Bone marrow (tissue), 2 donors: ENCODE measurements around the gene ARHGEF10L.

ENCODE experiments used
- DNase-seq, 2 donors: peaks; one replicate each; lab custom pipeline; 2025; lab: John Stamatoyannopoulos, UW

ARHGEF10L gene

DNA sequence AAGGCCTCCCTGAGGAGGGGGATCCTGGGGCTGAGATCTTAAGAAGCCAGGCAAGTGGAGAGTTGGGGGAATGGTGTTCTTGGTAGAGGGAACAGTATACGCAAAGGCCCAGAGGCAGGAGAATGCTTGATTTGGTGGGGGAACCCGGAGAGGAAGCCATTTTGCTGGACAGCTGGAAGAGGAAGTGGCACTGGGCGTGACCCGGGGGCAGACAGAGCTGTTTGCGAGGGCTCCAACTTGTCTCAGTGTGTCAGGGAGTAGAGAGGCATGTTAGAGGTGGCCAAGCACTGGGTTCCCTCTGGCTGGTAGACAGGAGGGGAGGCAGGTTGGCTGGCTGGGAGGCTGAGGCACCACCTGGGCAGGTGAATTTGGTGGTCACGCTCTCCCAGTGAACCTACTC is 119.3 kb downstream of the ARHGEF10L start:
- peak in 1 of 2 donors; percentile 10 for DNase-seq

DNA sequence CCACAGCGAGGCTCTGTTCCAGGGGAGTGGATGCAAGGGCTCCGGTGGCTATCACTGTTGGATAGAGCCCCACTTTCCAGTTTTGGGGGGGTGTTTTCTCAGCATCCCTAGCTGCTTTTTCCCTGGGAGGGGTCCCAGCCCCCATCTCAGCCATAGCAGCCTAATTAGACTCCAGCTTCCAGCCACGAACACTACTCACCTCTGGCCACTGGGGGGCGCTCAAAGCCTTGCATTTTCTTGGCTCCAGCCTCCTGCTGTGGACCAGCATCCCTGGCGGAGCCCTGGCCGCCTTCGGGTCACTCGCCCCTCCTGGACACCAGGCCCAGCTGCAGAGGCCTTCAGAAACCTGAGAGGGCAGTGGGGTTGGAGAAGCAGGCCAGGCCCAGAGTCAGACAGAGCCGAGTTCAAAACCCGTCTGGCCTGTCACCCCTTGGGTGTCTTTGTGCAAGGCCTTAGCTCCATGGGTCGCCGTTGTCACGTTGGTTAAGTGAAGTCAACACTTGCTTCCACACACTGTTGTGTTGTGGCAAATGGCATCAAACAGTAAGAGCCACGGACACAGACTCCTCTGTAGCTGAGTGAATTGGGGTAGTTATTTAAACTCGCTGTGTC is 122.2 kb downstream of the ARHGEF10L start:
- peak; percentile 7 to 25 for DNase-seq

DNA sequence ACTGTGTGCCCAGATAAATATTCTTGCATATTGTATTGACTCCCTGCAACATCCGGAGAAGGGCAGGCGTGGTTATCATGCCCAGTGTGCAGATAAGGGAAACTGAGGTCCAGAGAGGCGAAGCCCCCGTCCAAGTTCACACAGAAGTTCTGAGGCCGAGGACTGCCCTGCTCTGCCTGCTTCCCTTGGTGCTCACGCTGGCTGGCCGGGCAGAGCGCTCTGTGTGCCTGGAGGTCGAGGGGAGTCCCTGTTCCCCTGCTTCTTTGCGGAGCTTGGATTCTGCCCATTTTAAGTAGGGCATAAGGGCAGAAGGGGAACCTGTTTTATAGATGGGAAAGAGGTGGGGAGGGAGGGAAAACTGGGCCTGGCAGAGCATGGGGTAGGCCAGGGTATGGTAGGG is 122.8 kb downstream of the ARHGEF10L start:
- no peak for DNase-seq

DNA sequence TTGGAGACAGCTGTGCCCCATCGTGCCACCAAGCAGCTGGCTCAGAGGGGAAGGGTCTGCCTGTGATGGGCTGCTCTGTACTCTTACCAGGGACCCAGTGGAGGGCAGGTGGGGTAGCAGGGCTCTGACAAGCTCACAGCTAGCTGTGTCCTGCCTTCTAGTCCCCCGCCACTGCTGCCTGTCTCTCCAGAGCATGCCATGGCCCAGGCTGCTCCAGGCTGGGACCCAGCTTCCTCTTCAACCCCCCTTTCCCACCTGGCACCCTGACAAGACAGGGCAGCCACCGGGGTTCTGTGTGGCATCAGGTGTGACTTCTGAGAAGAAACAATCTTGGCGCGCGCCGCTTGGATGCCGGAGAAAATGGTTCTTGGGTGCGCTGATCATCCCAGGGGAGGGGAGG is 123.3 kb downstream of the ARHGEF10L start:
- no peak for DNase-seq

DNA sequence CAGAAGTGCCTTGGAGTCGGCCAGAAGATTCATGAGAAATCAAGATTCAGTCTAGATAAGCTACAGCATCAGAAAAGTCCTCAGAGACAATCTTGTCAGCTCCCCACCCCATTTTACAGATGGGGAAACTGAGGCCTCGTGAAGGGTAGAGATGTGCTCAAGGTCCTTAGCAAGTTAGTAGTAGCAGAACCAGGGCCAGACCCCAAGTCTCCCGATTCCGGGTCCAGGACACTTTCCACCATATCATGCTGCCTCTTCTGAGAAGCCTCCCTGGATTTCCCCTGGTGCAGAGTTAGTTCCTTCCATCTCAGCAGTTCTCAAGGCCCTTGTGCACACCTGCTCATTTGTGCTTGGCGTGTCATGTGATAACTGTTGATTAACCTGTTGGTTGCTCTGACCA is 124.1 kb downstream of the ARHGEF10L start:
- DNase-seq = no peak

DNA sequence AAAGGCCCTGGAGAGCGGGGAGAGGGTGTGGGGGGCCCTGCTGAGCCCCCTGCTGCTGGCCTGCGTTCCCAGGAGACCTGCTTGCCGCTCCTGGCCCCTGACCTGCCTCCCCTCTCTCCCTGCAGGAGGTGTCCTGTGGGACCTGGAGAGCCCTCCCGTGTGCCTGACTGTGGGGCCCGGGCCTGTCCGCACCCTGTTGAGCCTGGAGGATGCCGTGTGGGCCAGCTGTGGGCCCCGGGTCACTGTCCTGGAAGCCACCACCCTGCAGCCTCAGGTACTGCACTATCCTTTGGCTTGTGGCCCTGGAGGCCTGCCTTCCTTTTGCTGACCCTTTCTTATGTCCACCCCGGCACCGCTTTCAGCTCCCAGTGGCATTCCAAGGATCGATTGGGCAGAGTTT is 124.8 kb downstream of the ARHGEF10L start:
- no peak for DNase-seq

DNA sequence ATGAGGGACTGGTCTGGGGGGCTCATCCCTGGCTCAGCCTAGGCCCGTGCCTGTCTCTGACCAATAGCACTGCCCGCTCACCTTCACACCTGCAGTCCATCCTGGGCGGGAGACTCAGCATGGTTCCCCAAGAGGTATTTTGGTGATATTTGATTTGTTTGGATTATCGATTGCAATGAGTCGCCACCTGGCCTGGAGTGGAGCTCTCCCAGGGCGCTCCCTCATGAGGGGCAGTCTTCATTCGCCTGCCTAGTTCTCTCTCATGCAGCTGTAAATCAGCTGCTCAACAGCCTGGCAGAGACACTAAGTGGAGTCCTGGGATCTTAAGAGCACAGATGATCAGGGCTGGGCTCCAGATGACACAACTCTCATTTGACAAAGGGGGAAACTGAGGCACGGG is 125.6 kb downstream of the ARHGEF10L start:
- DNase-seq = no peak

DNA sequence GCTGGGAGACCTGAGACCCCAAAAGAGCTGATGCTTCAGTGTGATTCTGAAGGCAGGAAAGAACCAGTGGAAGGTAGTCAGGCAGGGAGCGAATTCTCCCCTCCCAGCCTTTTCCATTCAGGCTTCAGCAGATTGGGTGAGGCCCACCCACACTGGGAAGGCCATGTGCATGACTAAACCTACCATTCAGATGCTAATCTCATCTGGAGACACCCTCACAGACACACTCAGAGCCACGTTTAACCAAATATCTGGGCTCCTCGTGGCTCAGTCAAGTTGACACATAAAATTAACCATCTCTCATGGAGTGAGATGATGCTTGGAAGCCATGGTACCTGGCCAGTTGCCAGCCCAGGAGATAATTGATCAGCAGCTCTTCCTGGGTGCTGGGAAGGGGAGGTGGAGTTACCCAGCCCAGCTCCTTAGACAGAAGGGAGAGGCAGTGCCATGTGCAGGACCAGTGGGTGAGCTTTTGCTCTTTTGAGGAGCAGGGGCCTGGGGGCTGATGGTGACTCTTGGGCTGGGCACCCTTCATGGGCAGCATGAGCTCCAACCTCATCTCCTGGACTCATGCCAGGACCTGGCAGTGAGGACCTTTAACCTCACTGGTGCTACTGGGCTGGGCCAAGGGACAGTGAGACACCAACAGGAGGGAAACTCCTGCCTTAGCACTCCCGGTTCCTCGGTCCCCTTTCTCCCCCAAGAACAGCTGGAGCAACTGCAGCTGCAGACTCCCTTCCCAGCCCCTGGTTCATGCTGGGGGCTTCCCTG is 126.6 kb downstream of the ARHGEF10L start:
- DNase-seq = no peak

DNA sequence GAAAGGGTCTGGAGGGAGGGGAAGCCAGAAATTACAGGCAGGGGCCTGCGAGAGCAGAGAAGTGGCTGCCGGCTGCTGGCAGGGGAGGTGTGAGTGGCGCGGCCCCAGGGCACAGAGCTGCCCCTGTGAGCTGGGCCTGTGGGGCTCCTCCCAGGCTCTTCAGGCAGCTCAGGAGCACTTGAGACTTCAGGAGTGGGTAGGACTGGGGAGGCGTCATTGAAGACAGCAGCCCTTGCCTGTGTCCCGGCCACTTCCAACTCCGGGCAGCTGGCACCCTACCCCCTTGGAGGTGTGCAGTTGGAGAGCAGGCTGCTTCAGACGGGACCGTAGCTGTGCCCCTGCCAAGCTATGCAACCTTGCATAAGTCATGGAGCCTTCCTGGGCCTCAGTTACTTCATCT is 128.1 kb downstream of the ARHGEF10L start:
- no peak for DNase-seq

DNA sequence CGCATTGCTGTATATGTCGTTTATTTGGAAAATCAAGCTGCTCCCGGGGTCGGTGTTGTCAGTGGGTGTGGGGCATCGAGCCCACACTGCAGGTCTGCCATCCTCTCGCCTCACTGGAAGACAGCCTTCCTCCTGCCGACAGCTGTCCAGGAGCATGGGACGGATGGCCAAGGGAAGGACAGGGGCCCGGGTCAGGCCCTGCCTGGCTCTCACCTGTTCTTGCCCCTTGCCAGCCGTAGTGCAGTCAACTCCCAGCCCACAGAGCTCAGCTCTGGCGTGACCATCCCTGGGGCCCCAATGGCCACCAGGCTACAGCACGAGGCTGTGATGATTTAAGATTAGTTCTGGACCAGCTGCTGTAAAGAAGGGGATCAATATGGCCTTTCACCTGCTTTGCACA is 128.7 kb downstream of the ARHGEF10L start:
- no peak for DNase-seq

DNA sequence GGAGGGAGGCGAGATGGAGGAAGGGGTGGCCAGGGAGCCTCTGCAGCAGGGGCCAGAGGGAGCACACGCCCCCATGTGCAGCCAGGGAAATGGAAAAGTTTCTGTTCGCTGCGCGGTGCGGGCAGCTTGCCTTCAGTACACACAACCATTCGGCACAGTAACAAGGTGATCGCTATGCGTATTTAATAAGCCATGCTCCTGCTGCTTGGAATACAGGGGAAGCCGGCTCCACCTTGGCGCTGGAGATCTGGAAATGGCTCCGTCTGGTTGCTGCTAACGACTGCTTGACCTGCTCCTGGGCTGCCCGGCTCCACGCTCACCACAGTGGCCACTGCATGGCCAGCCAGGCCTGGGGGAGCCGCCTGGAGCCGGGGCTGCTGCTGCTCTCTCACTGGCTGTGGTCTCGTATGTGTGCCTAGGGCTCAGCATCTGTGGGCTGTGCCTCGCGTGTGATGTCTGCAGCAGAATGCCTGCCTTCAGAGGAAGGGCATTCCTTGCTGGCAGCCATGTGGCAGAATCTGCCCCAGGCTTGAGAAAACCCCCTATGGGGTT is 129.2 kb downstream of the ARHGEF10L start:
- DNase-seq = no peak

DNA sequence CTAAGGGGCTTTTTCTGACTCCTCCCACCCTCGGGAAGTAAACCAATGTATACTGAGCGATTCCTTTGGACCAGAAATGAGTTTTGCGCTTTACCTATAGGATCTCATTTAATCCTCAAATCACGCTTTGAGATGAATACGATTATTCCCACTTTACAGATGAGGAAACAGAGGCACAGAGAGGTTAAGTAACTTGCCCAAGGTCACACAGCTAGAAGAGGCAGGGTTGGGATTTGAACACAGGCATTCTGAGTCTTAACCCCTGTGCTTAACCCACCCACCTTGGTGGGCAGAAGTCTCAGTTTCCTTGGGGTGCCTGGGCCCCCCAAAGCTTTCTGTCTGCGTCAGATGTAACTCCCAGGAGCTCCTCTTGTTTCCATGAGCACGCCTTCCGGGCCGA is 129.8 kb downstream of the ARHGEF10L start:
- no peak for DNase-seq

DNA sequence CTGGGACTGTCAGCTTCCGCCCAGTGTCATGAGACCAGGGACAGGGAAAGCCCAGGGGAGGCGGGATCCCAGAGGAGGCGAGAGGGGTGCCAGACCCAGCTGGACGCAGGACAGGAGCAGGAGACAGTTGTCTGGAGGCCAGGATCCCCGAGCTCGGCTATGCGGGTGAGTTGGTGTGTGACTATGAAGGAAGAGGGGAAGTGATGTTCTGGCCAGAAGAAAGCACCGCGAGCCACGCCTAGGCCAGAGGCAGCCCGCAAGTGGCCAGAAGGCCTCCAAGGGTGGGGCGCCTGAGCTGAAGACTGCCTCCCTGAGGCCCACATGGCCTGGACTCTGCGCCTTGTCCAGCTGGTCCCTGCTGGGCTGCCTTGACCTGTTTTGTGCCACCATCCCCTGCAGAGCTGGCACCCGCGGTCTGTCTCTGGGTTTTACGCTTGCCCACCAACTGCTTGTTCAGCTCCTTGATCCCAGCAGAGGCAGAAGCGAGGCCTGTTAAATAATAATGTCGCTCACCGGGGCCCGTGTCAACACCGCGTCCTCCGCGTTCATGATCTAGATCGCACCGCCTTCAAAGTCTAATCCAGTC is 130.5 kb downstream of the ARHGEF10L start:
- no peak for DNase-seq

DNA sequence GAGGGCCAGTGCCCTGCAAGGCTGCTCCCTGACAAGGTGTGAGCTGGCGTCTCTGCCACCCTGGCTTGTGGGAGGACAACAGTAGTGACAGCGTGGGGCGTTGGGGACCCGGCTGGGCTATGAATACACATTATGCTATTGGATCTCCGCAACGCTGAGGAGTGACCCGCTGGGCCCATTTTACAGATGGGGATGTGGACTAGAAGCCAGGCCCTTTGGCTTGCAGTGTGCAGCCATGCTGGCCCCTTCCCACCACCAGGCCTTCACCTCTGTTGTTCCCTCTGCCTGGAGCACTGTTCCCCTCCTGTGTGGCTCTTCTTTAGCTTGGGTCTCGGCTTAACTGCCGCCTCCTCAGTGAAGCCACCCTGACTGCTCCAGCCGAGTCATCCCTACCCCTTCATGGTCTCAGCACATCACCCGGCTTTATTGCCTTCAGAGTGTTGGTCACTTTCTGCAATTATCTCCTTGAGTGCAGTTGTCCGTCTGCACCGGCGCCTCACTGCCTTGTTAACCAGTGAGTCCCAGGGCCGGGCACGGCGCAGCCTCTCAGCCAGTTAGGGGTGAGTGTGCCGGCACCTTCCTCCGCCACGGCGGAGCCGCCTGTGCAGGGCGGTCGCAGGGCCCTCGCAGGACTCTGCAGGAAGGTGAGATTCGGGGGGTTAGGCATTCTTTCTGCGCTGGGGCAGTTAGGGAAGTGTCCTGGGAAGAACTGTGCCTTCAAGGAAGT is 131.3 kb downstream of the ARHGEF10L start:
- no peak for DNase-seq

DNA sequence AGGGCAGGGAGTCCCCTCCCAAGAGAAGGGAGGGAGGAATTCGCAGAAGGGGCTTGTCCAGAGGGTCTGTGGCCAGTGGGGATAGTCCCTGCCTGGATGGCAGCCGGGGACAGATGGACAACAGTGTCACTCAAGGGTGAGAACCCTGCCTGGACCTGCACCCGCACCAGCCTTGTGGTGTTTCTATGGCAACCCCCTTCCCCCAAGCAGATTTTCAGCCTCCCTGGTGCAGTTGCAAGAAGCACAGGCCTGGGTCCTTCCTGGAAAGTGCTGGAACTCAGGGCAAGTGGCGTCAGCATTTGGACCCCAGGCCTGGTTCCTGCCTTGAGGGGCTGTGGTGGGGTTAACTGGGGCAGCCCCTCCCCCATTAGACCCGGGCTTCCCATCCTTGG is 131.8 kb downstream of the ARHGEF10L start:
- no peak for DNase-seq

DNA sequence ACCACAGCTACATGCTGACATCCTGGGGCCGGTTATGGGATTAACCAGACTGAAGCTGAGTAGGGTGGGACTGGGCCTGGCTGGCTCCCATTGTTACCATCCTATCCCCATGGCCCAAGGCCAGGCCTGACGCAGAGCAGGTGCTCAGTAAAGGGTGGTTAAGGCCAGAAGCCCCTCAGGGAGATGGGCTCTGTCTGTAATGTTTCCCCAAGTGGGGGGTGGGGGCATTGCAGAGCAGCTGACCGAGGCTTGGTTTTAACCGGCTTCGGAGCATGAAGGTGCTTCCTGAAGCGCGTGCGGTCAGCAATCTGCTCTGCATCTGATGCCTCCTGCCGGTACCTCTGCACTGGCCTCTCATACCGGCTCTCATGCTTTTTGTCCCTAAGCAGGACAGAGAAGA is 132.2 kb downstream of the ARHGEF10L start:
- no peak for DNase-seq

DNA sequence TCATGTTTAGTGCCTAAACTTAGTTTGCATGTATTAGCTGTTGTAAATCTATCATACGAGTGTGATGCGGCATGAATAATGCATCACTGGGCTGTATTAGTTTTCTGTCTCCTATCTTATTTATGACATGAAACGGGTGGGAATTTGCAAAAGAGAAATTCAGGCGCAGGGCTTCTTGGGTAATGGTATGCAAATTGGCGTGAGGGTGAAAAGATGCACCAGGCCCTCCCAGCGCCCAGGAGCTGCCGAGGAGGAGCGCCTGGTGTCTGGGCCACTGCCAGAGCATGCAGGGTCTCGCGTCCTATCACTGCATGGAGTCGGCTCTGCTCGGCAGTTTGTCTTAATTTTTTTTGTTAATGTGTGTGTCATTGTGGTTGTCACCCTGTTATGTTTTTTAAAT is 132.7 kb downstream of the ARHGEF10L start:
- DNase-seq = no peak

DNA sequence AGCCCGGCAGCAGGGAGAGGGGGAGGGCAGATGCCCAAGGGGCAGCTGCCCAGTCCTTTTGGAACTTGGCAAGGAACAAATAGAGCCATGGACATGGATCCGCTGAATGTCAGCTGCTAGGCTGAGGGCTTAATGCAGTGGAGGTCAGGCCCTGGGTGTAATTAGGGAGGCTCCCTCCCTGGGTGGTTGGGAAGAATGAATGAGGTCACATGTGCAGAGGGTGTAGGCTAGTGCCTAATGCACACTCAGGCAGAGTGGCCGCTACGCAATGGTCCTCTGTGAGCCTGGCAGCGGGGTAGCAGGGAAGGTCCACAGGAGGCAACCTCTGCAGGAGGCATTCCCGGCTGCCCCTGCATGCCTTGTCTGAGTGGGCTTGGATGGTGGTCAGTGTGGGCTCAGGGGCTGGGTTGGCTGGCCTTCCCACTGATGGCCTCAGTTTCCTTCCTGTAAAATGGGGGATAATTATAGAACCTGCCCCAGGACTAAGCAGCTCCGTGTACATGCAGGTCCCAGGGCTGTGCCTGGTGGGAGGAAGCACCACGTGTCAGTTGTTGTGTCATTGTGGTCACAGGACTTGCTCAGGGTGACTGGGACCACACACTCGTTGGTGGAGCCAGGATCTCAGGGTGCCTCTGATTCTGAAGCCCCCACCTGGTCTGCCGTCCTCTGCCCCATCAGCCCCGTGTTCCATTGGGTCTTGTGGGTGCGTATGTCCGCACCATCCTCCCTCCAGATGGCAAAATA is 134.0 kb downstream of the ARHGEF10L start:
- DNase-seq = no peak

DNA sequence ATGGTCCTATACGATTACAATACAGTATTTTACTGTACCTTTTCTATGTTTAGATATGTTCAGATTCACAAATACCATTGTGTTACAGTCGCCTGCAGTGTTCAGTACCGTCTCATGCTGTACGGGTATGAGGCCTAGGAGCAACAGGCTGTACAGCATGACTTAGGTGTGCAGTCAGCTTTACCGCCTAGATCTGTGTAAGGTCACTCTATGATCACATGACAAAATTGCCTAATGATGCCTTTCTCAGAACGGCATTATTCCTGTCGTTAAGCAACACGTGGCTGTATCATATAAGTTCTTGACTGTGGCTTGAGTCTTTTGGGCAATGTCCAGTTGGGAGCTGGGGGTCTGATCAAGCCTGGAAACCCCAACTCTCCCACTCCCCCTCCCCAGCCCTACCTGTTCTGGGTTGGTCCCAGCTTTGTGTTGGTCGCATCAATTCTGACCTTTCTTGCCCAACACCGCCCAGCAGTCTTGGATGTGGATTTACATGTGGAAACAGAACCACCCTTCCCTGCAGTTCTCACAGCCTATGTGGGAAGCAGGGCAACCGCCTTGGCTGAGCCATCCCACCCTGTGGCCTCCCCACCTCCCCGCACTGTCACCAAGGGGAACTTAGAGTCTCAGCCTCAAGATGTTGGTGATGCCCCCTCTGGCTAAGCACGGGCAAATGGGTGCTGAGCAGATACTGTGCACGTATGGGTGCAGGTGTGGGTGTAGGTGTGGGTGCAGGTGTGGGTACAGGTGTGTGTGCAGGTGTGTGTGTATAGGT is 135.4 kb downstream of the ARHGEF10L start:
- DNase-seq = no peak

DNA sequence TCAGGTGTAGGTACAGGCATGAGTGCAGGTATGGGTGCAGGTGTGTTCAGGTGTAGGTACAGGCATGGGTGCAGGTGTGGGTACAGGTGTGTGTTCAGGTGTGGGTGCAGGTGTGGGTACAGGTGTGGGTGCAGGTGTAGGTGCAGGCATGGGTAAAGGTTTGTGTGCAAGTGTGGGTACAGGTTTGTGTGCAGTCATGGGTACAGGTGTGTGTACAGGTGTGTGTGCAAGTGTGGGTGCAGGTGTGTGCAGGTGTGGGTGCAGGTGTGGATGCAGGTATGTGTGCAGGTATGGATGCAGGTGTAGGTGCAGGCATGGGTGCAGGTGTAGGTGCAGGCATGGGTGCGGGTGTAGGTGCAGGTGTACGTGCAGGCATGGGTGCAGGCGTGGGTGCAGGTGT is 136.2 kb downstream of the ARHGEF10L start:
- no peak for DNase-seq
